NCI-H2081 (cell line): ENCODE results near the gene LARP1.
"Not testable (repeated sequence)": the region's sequence is repeated elsewhere in the genome, so short reads cannot be mapped to it uniquely, and the experiment has no call there.

Experiments
- DNase-seq, 2 experiments: peaks; one replicate each; lab custom pipeline; 2025; lab: John Stamatoyannopoulos, UW

LARP1 gene

DNA sequence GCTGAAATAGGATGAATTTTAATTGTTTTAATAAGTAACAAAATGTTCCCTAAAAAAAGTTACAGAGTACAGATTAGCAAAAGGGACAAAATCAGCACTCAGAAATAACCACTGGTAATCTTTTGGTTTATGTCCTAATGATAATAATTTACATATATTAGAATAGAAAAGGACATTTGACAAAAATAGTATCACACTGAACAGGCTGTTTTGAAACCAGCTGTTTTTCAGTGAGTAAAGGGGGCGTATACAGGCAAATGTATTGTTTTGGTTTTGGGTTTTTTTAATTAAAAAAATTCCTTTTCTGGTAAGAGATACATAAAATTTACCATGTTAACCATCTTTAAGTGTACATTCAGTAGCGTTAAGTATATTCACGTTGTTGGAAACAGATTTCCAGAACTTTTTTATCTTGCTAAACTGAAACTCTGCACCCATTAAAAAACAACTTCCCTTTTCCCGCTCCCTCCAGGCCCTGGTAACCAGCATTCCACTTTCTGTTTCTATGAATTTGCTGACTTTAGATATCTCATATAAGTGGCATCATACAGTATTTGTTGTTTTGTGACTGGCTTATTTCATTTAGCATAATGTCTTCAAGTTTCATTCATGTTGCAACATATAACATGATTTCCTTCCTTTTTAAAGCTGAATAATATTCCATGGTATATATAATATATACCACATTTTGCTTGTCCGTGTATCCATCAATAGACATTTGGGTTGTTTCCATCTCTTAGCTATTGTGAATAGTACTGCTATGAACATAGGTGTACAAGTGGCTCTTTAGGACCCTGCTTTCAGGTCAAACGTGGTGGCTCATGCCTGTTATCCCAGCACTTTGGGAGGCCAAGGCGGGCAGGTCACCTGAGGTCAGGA is 20.6 kb upstream of the LARP1 start:
- DNase-seq: no peak

GRCh38 chr5:154735362-154735761 is 19.8 kb upstream of the LARP1 start:
- not testable (repeated sequence) for DNase-seq

DNA sequence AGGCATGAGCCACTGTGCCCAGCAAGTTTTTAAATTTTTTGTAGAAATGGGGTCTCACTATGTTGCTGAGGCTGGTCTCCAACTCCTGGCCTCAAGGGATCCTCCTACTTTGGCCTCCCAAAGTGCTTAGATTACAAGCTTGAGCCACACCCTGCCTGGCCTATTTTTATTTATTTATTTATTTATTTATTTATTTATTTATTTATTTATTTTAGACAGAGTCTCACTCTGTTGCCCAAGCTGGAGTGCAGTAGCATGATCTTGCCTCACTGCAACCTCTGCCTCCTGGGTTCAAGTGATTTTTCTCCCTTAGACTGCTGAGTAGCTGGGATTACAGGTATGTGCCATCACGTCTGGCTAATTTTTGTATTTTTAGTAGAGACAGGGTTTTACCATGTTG is 18.8 kb upstream of the LARP1 start:
- not testable (repeated sequence) for DNase-seq

GRCh38 chr5:154737667-154738320 is 17.4 kb upstream of the LARP1 start:
- DNase-seq: no peak

DNA sequence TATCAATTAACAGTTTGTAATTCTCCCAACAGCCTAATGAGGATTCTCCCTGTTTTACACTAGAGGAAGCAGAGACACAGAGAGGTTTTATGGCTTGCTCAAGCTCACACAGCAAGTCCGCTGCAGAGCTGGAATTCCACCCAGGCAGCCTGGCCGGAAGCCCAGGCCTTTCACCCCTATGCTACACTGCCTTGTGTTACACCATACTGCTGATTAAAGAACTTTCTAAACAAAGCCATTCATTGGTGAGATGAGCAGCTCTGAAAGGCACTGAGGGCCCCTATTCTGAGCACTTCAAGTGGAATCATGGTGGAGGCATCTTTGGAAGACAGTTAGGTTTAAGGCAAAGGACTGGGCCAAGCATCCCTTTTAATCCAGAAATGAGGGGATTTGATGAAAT is 14.7 kb upstream of the LARP1 start:
- DNase-seq: no peak

DNA sequence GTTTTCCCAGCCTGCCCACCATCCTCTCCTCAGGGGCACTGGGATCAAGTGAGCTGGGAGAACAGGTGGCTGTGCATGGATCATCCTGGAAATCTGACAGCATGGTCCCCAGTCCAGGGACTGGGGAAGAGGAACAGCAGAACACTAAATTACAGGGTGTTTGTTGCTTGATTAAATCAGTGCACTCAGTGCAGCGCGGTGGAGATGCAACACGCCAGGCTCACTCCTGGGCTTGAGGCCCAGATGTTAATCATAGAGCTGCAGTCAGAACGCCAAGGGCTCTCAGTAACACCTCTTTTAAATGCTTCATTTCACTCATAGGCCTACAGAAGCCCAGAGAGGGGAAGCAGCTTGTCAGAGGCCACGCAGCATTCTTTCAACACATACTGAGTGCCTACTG is 14.2 kb upstream of the LARP1 start:
- DNase-seq: peak; percentile 15 to 68

DNA sequence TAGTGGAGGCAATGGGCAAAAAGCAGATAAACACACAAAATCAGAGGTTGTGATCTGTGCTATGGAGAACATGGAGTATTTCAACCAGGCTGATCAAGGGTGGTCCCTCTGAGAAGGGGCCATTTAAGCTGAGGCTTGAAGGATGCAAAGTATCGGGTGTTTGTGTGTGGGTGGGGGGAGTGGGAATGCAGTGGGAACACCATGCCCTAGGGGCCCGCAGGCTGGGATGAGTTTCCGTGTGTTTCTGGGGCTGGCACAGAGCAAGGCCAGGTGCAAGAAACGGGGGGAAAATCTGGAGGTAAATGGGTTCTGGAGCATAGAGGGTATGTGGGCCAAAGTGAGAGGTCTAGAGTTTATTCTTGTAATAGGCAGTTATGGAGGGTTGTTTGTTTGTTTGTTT is 13.8 kb upstream of the LARP1 start:
- DNase-seq: no peak

GRCh38 chr5:154743812-154744211 is 11.4 kb upstream of the LARP1 start:
- DNase-seq: no peak

- no peak for DNase-seq
These were observed 9.8 kb upstream of the LARP1 start for GRCh38 chr5:154745349-154745748.

GRCh38 chr5:154749491-154749890 is 5.7 kb upstream of the LARP1 start:
- no peak for DNase-seq

GRCh38 chr5:154750641-154751040 is 4.5 kb upstream of the LARP1 start:
- DNase-seq: not testable (repeated sequence)

DNA sequence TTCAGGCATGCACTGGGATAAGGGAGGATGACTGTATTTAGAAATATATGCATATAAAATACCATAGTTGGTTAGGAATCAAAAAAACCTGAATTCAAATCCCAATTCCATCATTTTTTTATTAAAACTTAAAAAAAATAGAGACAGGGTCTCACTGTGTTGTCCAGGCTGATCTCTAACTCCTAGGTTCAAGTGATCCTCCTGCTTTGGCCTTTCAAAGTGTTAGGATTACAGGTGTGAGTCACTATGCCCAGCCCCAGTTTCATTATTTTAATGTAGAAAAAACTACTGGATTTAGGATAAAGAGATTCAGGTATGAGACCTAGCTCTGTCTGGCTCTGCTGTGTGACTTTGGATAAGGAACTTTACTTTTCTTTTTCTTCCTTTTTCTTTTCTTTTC is 3.3 kb upstream of the LARP1 start:
- no peak for DNase-seq

DNA sequence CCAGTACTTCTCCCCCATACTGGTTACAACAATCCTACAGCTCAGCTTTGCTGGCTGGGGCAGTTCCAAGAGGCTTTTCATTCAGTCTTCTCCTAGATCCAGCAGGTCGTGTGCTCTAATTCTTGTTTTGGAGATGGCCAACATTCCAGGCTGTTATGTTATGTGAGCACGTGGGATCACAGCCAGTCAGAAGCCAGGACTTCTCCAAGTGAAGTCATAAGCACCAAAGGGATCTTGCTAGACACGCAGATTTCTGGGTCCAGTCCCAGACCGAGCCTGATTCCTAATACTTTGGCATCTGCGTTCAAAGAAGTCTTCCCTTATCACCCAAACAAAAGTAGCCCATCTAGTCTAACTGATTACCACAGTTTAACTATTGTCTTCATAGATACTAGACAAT is 1.4 kb upstream of the LARP1 start:
- DNase-seq: no peak

GRCh38 chr5:154754460-154755360 is 467 bp upstream of the LARP1 start:
- DNase-seq: peak; percentile 99

GRCh38 chr5:154756009-154756867 is 1.1 kb downstream of the LARP1 start:
- DNase-seq: peak in 1 of 2 experiments; percentile 32

GRCh38 chr5:154756868-154757813 is 2.0 kb downstream of the LARP1 start:
- peak; percentile 28 to 37 for DNase-seq

DNA sequence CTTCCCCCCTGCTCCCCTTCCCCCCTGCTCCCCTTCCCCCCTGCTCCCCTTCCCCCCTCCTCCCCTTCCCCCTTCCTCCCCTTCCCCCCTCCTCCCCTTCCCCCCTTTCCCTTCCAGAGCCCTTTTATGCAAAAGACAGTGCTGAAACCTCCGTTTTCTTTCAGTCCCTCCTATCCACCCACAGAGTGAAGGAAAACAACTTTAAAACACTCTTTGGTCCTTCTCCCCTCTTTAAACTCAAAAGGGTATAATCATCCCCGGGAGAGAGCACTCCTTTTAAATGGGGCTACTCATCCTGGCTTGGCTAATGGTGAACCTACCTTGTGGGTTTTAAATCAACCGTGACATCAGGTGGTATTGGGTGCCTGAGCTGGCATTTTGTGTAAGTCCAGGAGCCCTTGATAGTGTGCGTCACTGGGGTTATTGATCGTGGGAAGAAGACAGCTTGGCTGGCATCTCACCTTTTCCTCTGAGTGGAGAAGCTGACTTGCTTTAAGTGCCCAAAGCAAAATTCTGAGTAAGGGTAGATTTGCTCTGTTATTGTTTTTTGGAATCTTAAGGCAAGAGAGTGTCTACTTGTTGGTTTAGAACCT is 2.7 kb downstream of the LARP1 start:
- peak in 1 of 2 experiments; percentile 31 for DNase-seq

DNA sequence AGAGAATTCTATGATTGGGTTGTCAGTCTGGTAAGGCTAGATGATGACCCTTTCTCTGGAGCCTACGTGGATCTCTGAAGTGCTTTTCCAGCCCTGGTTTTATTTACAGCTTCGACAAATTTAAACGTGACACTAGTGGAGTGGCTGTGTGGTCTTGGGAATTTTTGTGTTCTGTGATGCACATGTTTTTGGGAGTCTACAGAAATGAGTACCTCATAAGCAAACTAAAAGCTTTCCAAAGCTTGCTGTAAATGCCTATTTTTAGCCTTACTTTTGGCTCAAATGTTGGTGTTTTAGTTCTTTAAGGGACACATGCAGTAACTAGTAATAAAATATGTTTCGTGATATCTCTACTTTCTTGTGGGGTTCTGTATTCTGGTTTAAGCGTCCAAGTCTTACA is 3.3 kb downstream of the LARP1 start:
- no peak for DNase-seq

- no peak for DNase-seq
These were observed 3.8 kb downstream of the LARP1 start for GRCh38 chr5:154758977-154759376.

- DNase-seq: not testable (repeated sequence)
These were observed 4.7 kb downstream of the LARP1 start for GRCh38 chr5:154759868-154760267.
